Right lobe of liver (tissue), 6 donors: Measurements from ENCODE around the gene EEIG1. TPM values are rescaled to one million over a fixed set of nuclear protein-coding genes. Genes with fewer than 3 reads are reported as not detected.
"Not testable (repeated sequence)": the region's sequence is repeated elsewhere in the genome, so short reads cannot be mapped to it uniquely, and the experiment has no call there.

Experiments
- ATAC-seq, 4 donors: fragments of 200-7000 bp; cut with Tn5 transposase; one replicate each; pipeline ENCODE4 v1.9.1; 2020; ENCODE audit warnings: mild to moderate bottlenecking in 4 of 4, moderate library complexity in 4 of 4
- DNase-seq, 3 donors: peaks; one replicate each; pipeline ENCODE4 v3.0.0-alpha.2; 2020
- H3K27ac ChIP-seq, 3 donors: fragments of 200-600 bp; one replicate each; pipeline ENCODE4 v1.8.0; 2022
- H3K27me3 ChIP-seq, 2 donors: fragments of 200-600 bp; one replicate each; pipeline ENCODE4 v1.8.0; 2022
- H3K36me3 ChIP-seq, 4 donors: fragments of 200-600 bp; sonication (generic) in 1 of 4; one replicate each; pipeline versions ENCODE4 v1.5.1 to v1.8.0; 2017 to 2022; ENCODE audit warnings: control low read depth in 1 of 4
- H3K4me1 ChIP-seq, 4 donors: fragments of 200-600 bp; sonication (generic) in 1 of 4; one replicate each; pipeline versions ENCODE4 v1.5.1 to v1.8.0; 2017 to 2022; ENCODE audit warnings: control low read depth in 1 of 4
- H3K4me3 ChIP-seq, 3 donors: fragments of 200-600 bp; one replicate each; pipeline ENCODE4 v1.8.0; 2022
- H3K9me3 ChIP-seq, 4 donors: fragments of 200-600 bp; sonication (generic) in 1 of 4; one replicate each; pipeline versions ENCODE4 v1.5.1 to v1.8.0; 2017 to 2022; ENCODE audit warnings: control low read depth in 1 of 4
- CTCF ChIP-seq, 4 donors: fragments of 200-600 bp in 3 of 4; fragments of 450-650 bp in 1 of 4; IDR thresholded peaks; one replicate each; pipeline versions ENCODE4 v1.5.1 to v1.8.0; 2016 to 2022; ENCODE audit warnings: antibody characterized with exemption in 4 of 4, mild to moderate bottlenecking in 2 of 4
- POLR2A ChIP-seq: fragments of 450-650 bp; IDR thresholded peaks from one replicate; pipeline ENCODE4 v1.6.1; 2017; ENCODE audit warnings: antibody characterized with exemption, mild to moderate bottlenecking
- WGBS: methylation state at CpG from one replicate; pipeline ENCODE4 v1.1.6; 2018; ENCODE audit warnings: low coverage, low lambda C conversion rate; ENCODE audit not compliant: insufficient coverage; ENCODE audit errors: missing lambda C conversion rate; 5-methylcytosine and 5-hydroxymethylcytosine counted together
- intact Hi-C, 2 donors: fragments of 100-400 bp; cut with DNase I; formaldehyde crosslinking; loops; one replicate each; pipeline versions ENCODE4 v1.11.2 to v1.14.1; 2022
- total RNA-seq, 6 experiments: library from RNA; depleted of rRNA in 2 of 6; stranded (reverse); fragments of >200 nt in 2 of 6; fragmentation: NEBNext Ultra II Directional in 3 of 6; extraction: Animal tissue kit (Norgen Biotek cat#: 25700) in 3 of 6; gene quantifications; one replicate each; pipeline versions ENCODE4 v1.1.0 to v1.2.4, GENCODE V29; 2016 to 2023
- donor health status: DM: no; HTN: yes; CAD: no.
- donor health status: DM: no; HTN: no; CAD: no.
- donor health status: DM: no; HTN: no; CAD: no.
- donor health status: DM: no; HTN: yes; CAD: no.
- donor health status: DM: no; HTN: yes; CAD: no.

The EEIG1 gene
- total RNA-seq, 6 experiments from 2014 or later = 9.7 to 54.1 (median 23.6) TPM

- no peaks in the 10 kb centered on the region for H3K27me3 ChIP-seq
- intact Hi-C loops = no loop called here
- DNase-seq = no peak
- no peak overlapping the region for H3K27ac ChIP-seq
- TF ChIP-seq CTCF (IDR thresholded peaks at IDR 0.05) (no peak), POLR2A (no peak)
- H3K9me3 ChIP-seq = no peaks in the 10 kb centered on the region
- H3K4me1 ChIP-seq = peaks cover 0 to 6% (median 0%) of the 10 kb centered on the region in 4 donors
- WGBS = 75% methylated on average over 1 of the region's 4 CpGs
- no peak overlapping the region for H3K4me3 ChIP-seq
- H3K36me3 ChIP-seq = no peaks in the 10 kb centered on the region
- no peak for ATAC-seq
These were observed 44.9 kb upstream of the EEIG1 start for GRCh38 chr9:128025736-128026135.

GRCh38 chr9:128024761-128025308 lies 44.0 kb upstream of the EEIG1 start:
- no peak for DNase-seq
- H3K4me3 ChIP-seq = no peak overlapping the region
- no peak overlapping the region for H3K27ac ChIP-seq
- no peaks in the 10 kb centered on the region for H3K27me3 ChIP-seq
- peaks cover 0 to 6% (median 0%) of the 10 kb centered on the region in 4 donors for H3K4me1 ChIP-seq
- 51% methylated on average over 4 of the region's 5 CpGs for WGBS
- no peak for ATAC-seq
- H3K36me3 ChIP-seq = no peaks in the 10 kb centered on the region
- intact Hi-C loops = no loop called here
- no peaks in the 10 kb centered on the region for H3K9me3 ChIP-seq
- TF ChIP-seq POLR2A = no peak
- TF ChIP-seq CTCF (IDR thresholded peaks at IDR 0.05) = no peak

- ATAC-seq, intact Hi-C loops, H3K36me3 ChIP-seq, H3K4me3 ChIP-seq, H3K4me1 ChIP-seq, H3K9me3 ChIP-seq, H3K27me3 ChIP-seq, DNase-seq, H3K27ac ChIP-seq: not testable (repeated sequence)
- 81% methylated on average over 11 of the region's 12 CpGs for WGBS
These were observed 42.9 kb upstream of the EEIG1 start for GRCh38 chr9:128023671-128024070.

GRCh38 chr9:128022886-128023285 lies 42.1 kb upstream of the EEIG1 start:
- Histone ChIP-seq H3K36me3 (no peaks in the 10 kb centered on the region), H3K4me1 (peaks cover 0 to 6% (median 0%) of the 10 kb centered on the region in 4 donors), H3K4me3 (no peak overlapping the region), H3K27me3 (no peaks in the 10 kb centered on the region), H3K27ac (no peak overlapping the region), H3K9me3 (no peaks in the 10 kb centered on the region)
- TF ChIP-seq POLR2A = no peak
- TF ChIP-seq CTCF (IDR thresholded peaks at IDR 0.05) = no peak
- ATAC-seq = peak in 1 of 4 donors; percentile 62
- WGBS = 11% methylated on average over 2 of the region's 2 CpGs
- DNase-seq = peak in 1 of 3 donors; percentile 40
- intact Hi-C loops = no loop called here

- DNase-seq (no peak), ATAC-seq (no peak)
- H3K4me3 ChIP-seq = no peak overlapping the region
- TF ChIP-seq POLR2A (no peak), CTCF (IDR thresholded peaks at IDR 0.05) (no peak)
- H3K36me3 ChIP-seq = no peaks in the 10 kb centered on the region
- no peak overlapping the region for H3K27ac ChIP-seq
- no peaks in the 10 kb centered on the region for H3K27me3 ChIP-seq
- intact Hi-C loops = no loop called here
- 25% methylated on average over 1 of the region's 1 CpG for WGBS
- peaks cover 0 to 6% (median 0%) of the 10 kb centered on the region in 4 donors for H3K4me1 ChIP-seq
- H3K9me3 ChIP-seq = no peaks in the 10 kb centered on the region
These were observed 40.3 kb upstream of the EEIG1 start for GRCh38 chr9:128021098-128021497.
